SK-N-SH treated with all-trans-retinoic acid at 6 μM for 48 hours (cell line): ENCODE data around the gene IL17RB.

ENCODE experiments used
- ATAC-seq: fragments of 200-7000 bp; cut with Tn5 transposase; 3 replicates; pipeline ENCODE4 v1.9.1; 2020; ENCODE audit warnings: mild to moderate bottlenecking, moderate library complexity
- ARNTL ChIP-seq: fragments of 450-650 bp; formaldehyde crosslinking; IDR thresholded peaks from 2 replicates; pipeline ENCODE4 v1.5.0; 2020; ENCODE audit warnings: low read depth, mild to moderate bottlenecking, moderate library complexity, borderline replicate concordance
- BACH2 ChIP-seq: fragments of 250-450 bp; sonication (Bioruptor Pico); IDR thresholded peaks from 2 replicates; pipeline ENCODE4 v1.9.0; 2021; ENCODE audit warnings: mild to moderate bottlenecking, borderline replicate concordance
- CSDC2 ChIP-seq: fragments of 250-450 bp; sonication (Bioruptor Pico); IDR thresholded peaks from 2 replicates; pipeline ENCODE4 v1.5.0; 2020; ENCODE audit warnings: mild to moderate bottlenecking, moderate library complexity
- ESRRG ChIP-seq: fragments of 250-450 bp; sonication (Bioruptor Pico); IDR thresholded peaks from 2 replicates; pipeline ENCODE4 v1.6.1; 2021; ENCODE audit warnings: mild to moderate bottlenecking
- GLIS3 ChIP-seq: fragments of 250-450 bp; sonication (Bioruptor Pico); IDR thresholded peaks from 2 replicates; pipeline ENCODE4 v1.5.0; 2020; ENCODE audit warnings: mild to moderate bottlenecking, moderate library complexity
- ISL1 ChIP-seq: fragments of 250-450 bp; sonication (Bioruptor Pico); IDR thresholded peaks from 2 replicates; pipeline ENCODE4 v2.1.2; 2022; ENCODE audit warnings: mild to moderate bottlenecking, moderate library complexity
- OSR1 ChIP-seq: fragments of 250-450 bp; sonication (Bioruptor Pico); IDR thresholded peaks from 2 replicates; pipeline ENCODE4 v1.8.0; 2022; ENCODE audit warnings: moderate library complexity, mild to moderate bottlenecking, inconsistent platforms
- PPARA ChIP-seq: fragments of 250-450 bp; sonication (Bioruptor Pico); IDR thresholded peaks from 2 replicates; pipeline ENCODE4 v1.5.0; 2020; ENCODE audit warnings: mild to moderate bottlenecking, borderline replicate concordance
- RARB ChIP-seq: fragments of 250-450 bp; sonication (Bioruptor Pico); IDR thresholded peaks from 2 replicates; pipeline ENCODE4 v1.8.0; 2021; ENCODE audit warnings: mild to moderate bottlenecking, moderate library complexity
- SNAI2 ChIP-seq: fragments of 250-450 bp; sonication (Bioruptor Pico); IDR thresholded peaks from 2 replicates; pipeline ENCODE4 v1.5.0; 2020; ENCODE audit warnings: mild to moderate bottlenecking, moderate library complexity
- TCF4 ChIP-seq: fragments of 250-450 bp; sonication (Bioruptor Pico); IDR thresholded peaks from 2 replicates; pipeline ENCODE4 v1.8.0; 2021; ENCODE audit warnings: mild to moderate bottlenecking, moderate library complexity, borderline replicate concordance
- TOX ChIP-seq: fragments of 250-450 bp; sonication (Bioruptor Pico); IDR thresholded peaks from 2 replicates; pipeline ENCODE4 v1.8.0; 2021; ENCODE audit warnings: mild to moderate bottlenecking, moderate library complexity, borderline replicate concordance
- ZC3H10 ChIP-seq: fragments of 250-450 bp; sonication (Bioruptor Pico); IDR thresholded peaks from 2 replicates; pipeline ENCODE4 v1.5.1; 2021; ENCODE audit warnings: mild to moderate bottlenecking, moderate library complexity
- ZFP3 ChIP-seq: fragments of 250-450 bp; sonication (Bioruptor Pico); IDR thresholded peaks from 2 replicates; pipeline ENCODE4 v1.5.0; 2020; ENCODE audit warnings: mild to moderate bottlenecking, moderate library complexity
- ZNF565 ChIP-seq: fragments of 450-650 bp; formaldehyde crosslinking; conservative IDR thresholded peaks from 2 replicates; pipeline ENCODE4 v1.5.0; 2020; ENCODE audit warnings: low read depth, mild to moderate bottlenecking, moderate library complexity
- ZNF70 ChIP-seq: fragments of 450-650 bp; formaldehyde crosslinking; IDR thresholded peaks from 2 replicates; pipeline ENCODE4 v1.5.0; 2020; ENCODE audit warnings: mild to moderate bottlenecking, moderate library complexity
- ZNF8 ChIP-seq: fragments of 450-650 bp; formaldehyde crosslinking; IDR thresholded peaks from 2 replicates; pipeline ENCODE4 v1.5.0; 2020; ENCODE audit warnings: mild to moderate bottlenecking, moderate library complexity
- TF ChIP-seq, protein P1 (sequence below): fragments of 250-450 bp; sonication (Bioruptor Pico); IDR thresholded peaks from 2 replicates; pipeline ENCODE4 v1.8.0; 2020; ENCODE audit warnings: mild to moderate bottlenecking, moderate library complexity, borderline replicate concordance
- TF ChIP-seq, protein P2 (sequence below): fragments of 250-450 bp; sonication (Bioruptor Pico); IDR thresholded peaks from 2 replicates; pipeline ENCODE4 v1.8.0; 2021; ENCODE audit warnings: low read depth, mild to moderate bottlenecking, moderate library complexity, borderline replicate concordance
- TF ChIP-seq, protein P3 (sequence below): fragments of 250-450 bp; sonication (Bioruptor Pico); IDR thresholded peaks from 2 replicates; pipeline ENCODE4 v1.5.1; 2021; ENCODE audit warnings: mild to moderate bottlenecking, moderate library complexity

The IL17RB gene

DNA sequence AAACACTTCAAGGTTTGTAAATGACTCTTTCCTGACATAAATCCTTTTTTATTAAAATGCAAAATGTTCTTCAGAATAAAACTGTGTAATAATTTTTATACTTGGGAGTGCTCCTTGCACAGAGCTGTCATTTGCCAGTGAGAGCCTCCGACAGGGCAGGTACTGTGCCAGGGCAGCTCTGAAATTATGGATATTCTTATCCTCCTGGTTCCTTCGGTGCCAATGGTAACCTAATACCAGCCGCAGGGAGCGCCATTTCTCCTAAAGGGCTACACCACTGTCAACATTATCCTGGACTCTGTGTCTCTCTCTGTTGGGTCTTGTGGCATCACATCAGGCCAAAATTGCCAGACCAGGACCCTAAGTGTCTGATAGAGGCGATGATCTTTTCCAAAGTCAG, 33.1 kb upstream of the IL17RB start:
- TF ChIP-seq OSR1 (CRISPR knock-in tag) (no peak), TOX (CRISPR knock-in tag) (no peak), SNAI2 (CRISPR knock-in tag) (no peak), GLIS3 (CRISPR knock-in tag) (no peak), ESRRG (CRISPR knock-in tag) (no peak)
- TF ChIP-seq, protein P1, sequence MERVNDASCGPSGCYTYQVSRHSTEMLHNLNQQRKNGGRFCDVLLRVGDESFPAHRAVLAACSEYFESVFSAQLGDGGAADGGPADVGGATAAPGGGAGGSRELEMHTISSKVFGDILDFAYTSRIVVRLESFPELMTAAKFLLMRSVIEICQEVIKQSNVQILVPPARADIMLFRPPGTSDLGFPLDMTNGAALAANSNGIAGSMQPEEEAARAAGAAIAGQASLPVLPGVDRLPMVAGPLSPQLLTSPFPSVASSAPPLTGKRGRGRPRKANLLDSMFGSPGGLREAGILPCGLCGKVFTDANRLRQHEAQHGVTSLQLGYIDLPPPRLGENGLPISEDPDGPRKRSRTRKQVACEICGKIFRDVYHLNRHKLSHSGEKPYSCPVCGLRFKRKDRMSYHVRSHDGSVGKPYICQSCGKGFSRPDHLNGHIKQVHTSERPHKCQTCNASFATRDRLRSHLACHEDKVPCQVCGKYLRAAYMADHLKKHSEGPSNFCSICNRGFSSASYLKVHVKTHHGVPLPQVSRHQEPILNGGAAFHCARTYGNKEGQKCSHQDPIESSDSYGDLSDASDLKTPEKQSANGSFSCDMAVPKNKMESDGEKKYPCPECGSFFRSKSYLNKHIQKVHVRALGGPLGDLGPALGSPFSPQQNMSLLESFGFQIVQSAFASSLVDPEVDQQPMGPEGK, result no peak
- ATAC-seq, result no peak

DNA sequence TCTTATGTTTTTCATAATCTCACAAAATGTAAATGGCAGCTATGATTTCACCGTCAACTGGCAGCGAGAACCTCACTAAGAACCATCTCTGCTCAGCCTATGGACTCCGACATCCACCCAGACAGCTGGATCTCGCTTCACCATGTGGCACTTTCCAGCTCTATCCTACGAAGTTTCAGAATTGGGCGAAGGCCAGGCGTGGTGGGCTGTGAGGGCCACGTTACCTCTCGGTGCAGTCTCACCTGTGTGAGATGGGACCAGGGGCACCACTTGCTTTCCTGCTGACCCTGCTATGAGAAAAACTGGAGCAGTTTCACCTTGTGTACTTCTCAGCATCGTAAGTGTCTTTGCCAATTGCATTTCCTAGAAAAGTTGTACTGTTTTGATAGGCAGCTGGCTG, 32.5 kb upstream of the IL17RB start:
- TF ChIP-seq RARB (CRISPR knock-in tag), result no peak
- no peak for TF ChIP-seq TOX (CRISPR knock-in tag)
- no peak for TF ChIP-seq ISL1 (CRISPR knock-in tag)
- no peak for TF ChIP-seq BACH2 (CRISPR knock-in tag)
- no peak for TF ChIP-seq SNAI2 (CRISPR knock-in tag)
- no peak for TF ChIP-seq TCF4 (CRISPR knock-in tag)
- TF ChIP-seq GLIS3 (CRISPR knock-in tag), result no peak
- TF ChIP-seq, protein P1, result no peak
- TF ChIP-seq, protein P2, sequence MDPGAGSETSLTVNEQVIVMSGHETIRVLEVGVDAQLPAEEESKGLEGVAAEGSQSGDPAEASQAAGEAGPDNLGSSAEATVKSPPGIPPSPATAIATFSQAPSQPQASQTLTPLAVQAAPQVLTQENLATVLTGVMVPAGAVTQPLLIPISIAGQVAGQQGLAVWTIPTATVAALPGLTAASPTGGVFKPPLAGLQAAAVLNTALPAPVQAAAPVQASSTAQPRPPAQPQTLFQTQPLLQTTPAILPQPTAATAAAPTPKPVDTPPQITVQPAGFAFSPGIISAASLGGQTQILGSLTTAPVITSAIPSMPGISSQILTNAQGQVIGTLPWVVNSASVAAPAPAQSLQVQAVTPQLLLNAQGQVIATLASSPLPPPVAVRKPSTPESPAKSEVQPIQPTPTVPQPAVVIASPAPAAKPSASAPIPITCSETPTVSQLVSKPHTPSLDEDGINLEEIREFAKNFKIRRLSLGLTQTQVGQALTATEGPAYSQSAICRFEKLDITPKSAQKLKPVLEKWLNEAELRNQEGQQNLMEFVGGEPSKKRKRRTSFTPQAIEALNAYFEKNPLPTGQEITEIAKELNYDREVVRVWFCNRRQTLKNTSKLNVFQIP (CRISPR knock-in tag), result no peak
- TF ChIP-seq CSDC2 (CRISPR knock-in tag), result no peak
- no peak for TF ChIP-seq ZFP3 (CRISPR knock-in tag)
- TF ChIP-seq ZNF8 (CRISPR knock-in tag), result no peak
- TF ChIP-seq PPARA (CRISPR knock-in tag), result no peak
- TF ChIP-seq ZC3H10 (CRISPR knock-in tag), result no peak
- no peak for TF ChIP-seq ARNTL
- no peak for ATAC-seq

DNA sequence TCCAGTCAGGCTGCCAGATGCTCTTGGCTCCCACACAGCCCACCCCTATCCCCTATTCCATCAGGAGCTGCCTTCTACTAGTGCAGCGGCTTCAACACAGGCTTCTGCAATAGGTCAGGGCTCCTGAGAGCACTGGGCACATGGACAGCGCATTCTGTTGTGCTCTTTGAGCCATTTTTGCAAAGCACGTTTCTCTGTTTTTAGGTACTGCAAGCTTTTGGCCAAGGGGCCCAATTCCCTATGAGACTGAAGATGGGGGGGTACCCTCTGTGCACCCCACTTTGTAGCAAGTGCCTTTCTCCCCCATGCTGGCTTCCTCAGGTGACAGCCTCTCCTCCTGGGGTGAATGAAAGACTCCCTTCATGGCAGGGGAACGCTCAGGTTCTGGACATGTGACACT, 31.3 kb upstream of the IL17RB start:
- TF ChIP-seq ESRRG (CRISPR knock-in tag), result no peak
- no peak for TF ChIP-seq TCF4 (CRISPR knock-in tag)
- TF ChIP-seq GLIS3 (CRISPR knock-in tag), result no peak
- TF ChIP-seq, protein P1, result no peak
- no peak for TF ChIP-seq ZFP3 (CRISPR knock-in tag)
- no peak for ATAC-seq

DNA sequence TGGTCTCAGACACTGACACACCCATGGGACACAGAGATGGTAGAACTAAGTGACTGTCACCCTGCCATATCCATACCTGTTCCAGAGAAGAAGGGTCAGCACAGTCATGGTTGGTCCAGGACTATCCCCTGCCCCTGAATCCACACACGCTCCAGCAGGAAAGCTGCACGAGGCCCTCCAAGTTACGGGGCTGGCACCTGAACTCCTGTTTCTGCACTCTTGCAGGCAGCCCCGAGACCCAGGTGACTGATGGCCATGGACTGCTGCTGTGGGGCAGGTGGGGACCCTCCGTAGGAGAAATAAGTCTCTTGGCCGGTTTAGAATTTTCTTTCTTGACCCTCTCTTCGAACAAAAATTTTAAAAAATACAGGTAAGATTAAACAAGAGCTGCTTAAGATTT, 30.7 kb upstream of the IL17RB start:
- no peak for ATAC-seq
- TF ChIP-seq SNAI2 (CRISPR knock-in tag) (no peak), CSDC2 (CRISPR knock-in tag) (no peak), BACH2 (CRISPR knock-in tag) (no peak), TOX (CRISPR knock-in tag) (no peak), OSR1 (CRISPR knock-in tag) (no peak), ZNF565 (CRISPR knock-in tag) (no peak), RARB (CRISPR knock-in tag) (no peak), PPARA (CRISPR knock-in tag) (no peak), ESRRG (CRISPR knock-in tag) (no peak), ZC3H10 (CRISPR knock-in tag) (no peak), GLIS3 (CRISPR knock-in tag) (no peak), ZNF70 (CRISPR knock-in tag) (no peak), ZFP3 (CRISPR knock-in tag) (no peak), ISL1 (CRISPR knock-in tag) (no peak)
- TF ChIP-seq, protein P2 (CRISPR knock-in tag), result no peak
- TF ChIP-seq, protein P3, sequence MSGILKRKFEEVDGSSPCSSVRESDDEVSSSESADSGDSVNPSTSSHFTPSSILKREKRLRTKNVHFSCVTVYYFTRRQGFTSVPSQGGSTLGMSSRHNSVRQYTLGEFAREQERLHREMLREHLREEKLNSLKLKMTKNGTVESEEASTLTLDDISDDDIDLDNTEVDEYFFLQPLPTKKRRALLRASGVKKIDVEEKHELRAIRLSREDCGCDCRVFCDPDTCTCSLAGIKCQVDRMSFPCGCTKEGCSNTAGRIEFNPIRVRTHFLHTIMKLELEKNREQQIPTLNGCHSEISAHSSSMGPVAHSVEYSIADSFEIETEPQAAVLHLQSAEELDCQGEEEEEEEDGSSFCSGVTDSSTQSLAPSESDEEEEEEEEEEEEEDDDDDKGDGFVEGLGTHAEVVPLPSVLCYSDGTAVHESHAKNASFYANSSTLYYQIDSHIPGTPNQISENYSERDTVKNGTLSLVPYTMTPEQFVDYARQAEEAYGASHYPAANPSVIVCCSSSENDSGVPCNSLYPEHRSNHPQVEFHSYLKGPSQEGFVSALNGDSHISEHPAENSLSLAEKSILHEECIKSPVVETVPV (CRISPR knock-in tag), result no peak
